Measurements from ENCODE around the gene HS6ST3.
A peak's percentile ranks its signal among the peaks of the same experiment; 100 is the strongest.

The HS6ST3 gene

DNA sequence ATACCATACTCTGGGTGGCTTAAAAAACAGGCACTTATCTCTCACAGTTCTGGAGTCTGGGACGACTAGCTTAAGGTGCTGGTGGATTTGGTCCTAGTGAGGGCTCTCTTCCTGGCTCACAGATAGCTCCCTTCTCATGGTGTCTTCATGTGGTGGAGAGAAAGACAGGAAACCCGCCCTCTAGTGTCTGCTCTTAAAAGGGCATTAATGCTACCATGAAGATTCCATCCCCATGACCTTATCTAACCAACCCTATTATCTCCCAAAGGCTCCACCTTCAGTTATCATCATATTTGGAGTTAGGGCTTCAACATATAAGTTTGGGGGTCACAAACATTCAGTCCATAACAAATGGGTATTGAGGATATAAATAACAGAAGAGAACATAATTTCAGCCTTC is 139.4 kb downstream of the HS6ST3 start:
- no peak for ATAC-seq (ENCODE audit: low read depth)
- H3K4me1 ChIP-seq (ENCODE audit: insufficient read depth, poor library complexity, severe bottlenecking): no peaks in the 10 kb centered on the region
- H3K27me3 ChIP-seq (ENCODE audit: insufficient read depth, poor library complexity, severe bottlenecking): no peaks in the 10 kb centered on the region
- DNase-seq (ENCODE audit: low spot score): no peak
- H3K36me3 ChIP-seq (ENCODE audit: low read depth): no peaks in the 10 kb centered on the region
- TF ChIP-seq, protein P1, sequence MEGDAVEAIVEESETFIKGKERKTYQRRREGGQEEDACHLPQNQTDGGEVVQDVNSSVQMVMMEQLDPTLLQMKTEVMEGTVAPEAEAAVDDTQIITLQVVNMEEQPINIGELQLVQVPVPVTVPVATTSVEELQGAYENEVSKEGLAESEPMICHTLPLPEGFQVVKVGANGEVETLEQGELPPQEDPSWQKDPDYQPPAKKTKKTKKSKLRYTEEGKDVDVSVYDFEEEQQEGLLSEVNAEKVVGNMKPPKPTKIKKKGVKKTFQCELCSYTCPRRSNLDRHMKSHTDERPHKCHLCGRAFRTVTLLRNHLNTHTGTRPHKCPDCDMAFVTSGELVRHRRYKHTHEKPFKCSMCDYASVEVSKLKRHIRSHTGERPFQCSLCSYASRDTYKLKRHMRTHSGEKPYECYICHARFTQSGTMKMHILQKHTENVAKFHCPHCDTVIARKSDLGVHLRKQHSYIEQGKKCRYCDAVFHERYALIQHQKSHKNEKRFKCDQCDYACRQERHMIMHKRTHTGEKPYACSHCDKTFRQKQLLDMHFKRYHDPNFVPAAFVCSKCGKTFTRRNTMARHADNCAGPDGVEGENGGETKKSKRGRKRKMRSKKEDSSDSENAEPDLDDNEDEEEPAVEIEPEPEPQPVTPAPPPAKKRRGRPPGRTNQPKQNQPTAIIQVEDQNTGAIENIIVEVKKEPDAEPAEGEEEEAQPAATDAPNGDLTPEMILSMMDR (IDR thresholded peaks at IDR 0.05; ENCODE audit: poor library complexity, severe bottlenecking): peak; percentile 39
- no peak overlapping the region for H3K4me3 ChIP-seq (ENCODE audit: severe bottlenecking)
- no peaks in the 10 kb centered on the region for H3K9me3 ChIP-seq (ENCODE audit: severe bottlenecking)
- H3K27ac ChIP-seq (ENCODE audit: poor library complexity, severe bottlenecking): no peak overlapping the region

DNA sequence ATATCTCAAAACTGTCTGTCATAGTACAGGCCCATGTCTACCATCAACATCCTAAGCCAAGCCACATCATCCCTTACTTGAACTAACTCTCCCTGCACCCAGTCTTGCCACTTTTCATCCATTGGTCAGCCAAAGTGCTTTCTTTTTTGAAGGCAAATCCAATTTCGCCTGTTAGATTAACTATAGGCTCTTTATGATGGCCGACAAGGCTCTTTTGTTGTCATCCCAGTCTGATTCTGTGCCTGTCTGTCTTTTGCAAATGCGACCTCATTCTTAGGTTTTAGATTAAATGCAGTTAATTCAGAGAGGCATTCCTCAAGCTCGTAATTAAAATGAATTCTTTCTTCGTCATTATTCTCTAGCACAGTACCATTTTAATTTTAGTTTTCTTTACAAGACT is 148.3 kb downstream of the HS6ST3 start:
- no peak for DNase-seq (ENCODE audit: low spot score)
- no peaks in the 10 kb centered on the region for H3K36me3 ChIP-seq (ENCODE audit: low read depth)
- no peak for ATAC-seq (ENCODE audit: low read depth)
- TF ChIP-seq, protein P1 (IDR thresholded peaks at IDR 0.05; ENCODE audit: poor library complexity, severe bottlenecking): no peak
- no peaks in the 10 kb centered on the region for H3K4me1 ChIP-seq (ENCODE audit: insufficient read depth, poor library complexity, severe bottlenecking)
- no peak overlapping the region for H3K27ac ChIP-seq (ENCODE audit: poor library complexity, severe bottlenecking)
- no peaks in the 10 kb centered on the region for H3K9me3 ChIP-seq (ENCODE audit: severe bottlenecking)
- no peaks in the 10 kb centered on the region for H3K27me3 ChIP-seq (ENCODE audit: insufficient read depth, poor library complexity, severe bottlenecking)
- H3K4me3 ChIP-seq (ENCODE audit: severe bottlenecking): no peak overlapping the region

DNA sequence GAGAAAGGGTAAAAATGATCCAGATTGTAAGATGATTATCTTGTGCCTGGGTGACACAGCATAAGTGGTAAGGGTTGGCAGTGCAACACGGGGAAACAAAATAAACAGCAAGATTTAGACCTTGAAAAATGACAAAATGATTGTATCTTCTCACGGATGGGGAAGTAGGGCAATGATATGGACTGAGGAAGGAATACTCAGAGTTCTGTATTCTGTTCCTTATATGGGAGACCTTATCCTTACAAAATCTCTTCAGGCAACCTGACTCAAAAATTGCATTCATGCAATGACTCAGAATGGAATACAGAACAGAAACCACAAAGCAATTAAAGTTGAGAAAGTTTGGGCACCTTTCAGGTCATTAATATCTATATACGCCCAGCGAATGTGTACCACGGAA is 149.0 kb downstream of the HS6ST3 start:
- no peaks in the 10 kb centered on the region for H3K27me3 ChIP-seq (ENCODE audit: insufficient read depth, poor library complexity, severe bottlenecking)
- TF ChIP-seq, protein P1 (IDR thresholded peaks at IDR 0.05; ENCODE audit: poor library complexity, severe bottlenecking): no peak
- H3K9me3 ChIP-seq (ENCODE audit: severe bottlenecking): no peaks in the 10 kb centered on the region
- ATAC-seq (ENCODE audit: low read depth): peak; percentile 21; the same call in 1 of the 3 replicates
- no peaks in the 10 kb centered on the region for H3K4me1 ChIP-seq (ENCODE audit: insufficient read depth, poor library complexity, severe bottlenecking)
- no peaks in the 10 kb centered on the region for H3K36me3 ChIP-seq (ENCODE audit: low read depth)
- no peak for DNase-seq (ENCODE audit: low spot score)
- no peak overlapping the region for H3K4me3 ChIP-seq (ENCODE audit: severe bottlenecking)
- H3K27ac ChIP-seq (ENCODE audit: poor library complexity, severe bottlenecking): no peak overlapping the region

DNA sequence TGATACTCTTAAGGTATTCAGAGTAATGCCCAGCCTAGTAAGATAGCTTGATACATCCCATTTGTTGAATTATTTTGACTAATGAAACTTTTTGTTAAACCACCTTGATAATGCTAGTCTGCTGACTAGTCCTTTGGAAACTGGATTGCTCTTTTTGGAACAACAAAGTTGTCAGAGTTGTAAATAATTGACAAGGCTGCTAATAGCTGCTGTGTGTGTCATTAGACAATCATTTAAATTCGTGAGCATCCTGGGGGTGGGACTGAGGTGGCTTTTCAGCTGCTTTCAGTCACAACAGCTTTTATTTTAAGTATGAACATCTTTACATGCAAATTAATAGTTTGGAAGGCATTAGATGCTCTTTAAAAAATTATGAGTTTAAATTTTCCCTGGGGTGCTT is 153.5 kb downstream of the HS6ST3 start:
- Histone ChIP-seq H3K9me3 (ENCODE audit: severe bottlenecking) (no peaks in the 10 kb centered on the region), H3K4me3 (ENCODE audit: severe bottlenecking) (no peak overlapping the region), H3K36me3 (ENCODE audit: low read depth) (no peaks in the 10 kb centered on the region), H3K27ac (ENCODE audit: poor library complexity, severe bottlenecking) (no peak overlapping the region), H3K4me1 (ENCODE audit: insufficient read depth, poor library complexity, severe bottlenecking) (no peaks in the 10 kb centered on the region), H3K27me3 (ENCODE audit: insufficient read depth, poor library complexity, severe bottlenecking) (no peaks in the 10 kb centered on the region)
- ATAC-seq (ENCODE audit: low read depth): no peak
- TF ChIP-seq, protein P1 (IDR thresholded peaks at IDR 0.05; ENCODE audit: poor library complexity, severe bottlenecking): no peak
- DNase-seq (ENCODE audit: low spot score): no peak

DNA sequence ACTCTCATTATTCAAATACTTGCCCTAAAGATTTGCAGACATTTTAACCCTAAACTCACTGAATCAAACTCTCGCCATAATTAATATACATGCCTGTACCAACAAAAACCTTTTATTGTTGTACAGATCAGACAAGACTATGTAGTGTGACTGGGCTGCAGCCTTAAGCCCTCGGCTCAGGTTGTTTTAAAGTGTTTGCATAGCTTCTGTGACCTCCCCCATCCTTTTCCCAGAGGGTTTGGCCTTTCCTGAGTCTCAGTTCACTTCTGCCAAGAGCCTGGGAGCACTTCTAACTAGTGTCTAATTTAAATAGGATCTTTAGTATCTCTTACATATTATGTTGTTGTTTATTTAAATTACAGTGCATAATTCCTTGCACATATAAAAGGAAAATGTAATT is 158.2 kb downstream of the HS6ST3 start:
- Histone ChIP-seq H3K27ac (ENCODE audit: poor library complexity, severe bottlenecking) (no peak overlapping the region), H3K36me3 (ENCODE audit: low read depth) (no peaks in the 10 kb centered on the region), H3K9me3 (ENCODE audit: severe bottlenecking) (no peaks in the 10 kb centered on the region), H3K4me3 (ENCODE audit: severe bottlenecking) (no peak overlapping the region), H3K27me3 (ENCODE audit: insufficient read depth, poor library complexity, severe bottlenecking) (no peaks in the 10 kb centered on the region), H3K4me1 (ENCODE audit: insufficient read depth, poor library complexity, severe bottlenecking) (no peaks in the 10 kb centered on the region)
- no peak for DNase-seq (ENCODE audit: low spot score)
- no peak for ATAC-seq (ENCODE audit: low read depth)
- TF ChIP-seq, protein P1 (IDR thresholded peaks at IDR 0.05; ENCODE audit: poor library complexity, severe bottlenecking): no peak
